Measurements from ENCODE around the gene BNIP2.

GRCh38 chr15:59636184-59636583 lies 52.9 kb downstream of the BNIP2 start:
- TF ChIP-seq SALL2 (CRISPR knock-in tag; IDR thresholded peaks at IDR 0.05) (no peak), BRD4 (CRISPR knock-in tag; IDR thresholded peaks at IDR 0.05) (no peak), MYC (CRISPR knock-in tag; IDR thresholded peaks at IDR 0.05; ENCODE audit: borderline replicate concordance) (no peak), POLR2A (IDR thresholded peaks at IDR 0.05; ENCODE audit: insufficient read depth in 1 of 2, low read depth in 2 of 2, low read length in 2 of 2) (no peak), HMG20B (CRISPR knock-in tag; conservative IDR thresholded peaks at IDR 0.05) (no peak), HNRNPK (IDR thresholded peaks at IDR 0.05; ENCODE audit: low read depth, low read length, poor library complexity, severe bottlenecking) (no peak), ZNF580 (CRISPR knock-in tag; IDR thresholded peaks at IDR 0.05; ENCODE audit: borderline replicate concordance, low read depth) (no peak), BHLHE40 (IDR thresholded peaks at IDR 0.05; ENCODE audit: low read length) (no peak), ZNF207 (IDR thresholded peaks at IDR 0.05; ENCODE audit: borderline replicate concordance) (no peak)
- TF ChIP-seq, protein P1, sequence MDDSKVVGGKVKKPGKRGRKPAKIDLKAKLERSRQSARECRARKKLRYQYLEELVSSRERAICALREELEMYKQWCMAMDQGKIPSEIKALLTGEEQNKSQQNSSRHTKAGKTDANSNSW (CRISPR knock-in tag; IDR thresholded peaks at IDR 0.05; ENCODE audit: borderline replicate concordance) = no peak
- TF ChIP-seq, protein P2, sequence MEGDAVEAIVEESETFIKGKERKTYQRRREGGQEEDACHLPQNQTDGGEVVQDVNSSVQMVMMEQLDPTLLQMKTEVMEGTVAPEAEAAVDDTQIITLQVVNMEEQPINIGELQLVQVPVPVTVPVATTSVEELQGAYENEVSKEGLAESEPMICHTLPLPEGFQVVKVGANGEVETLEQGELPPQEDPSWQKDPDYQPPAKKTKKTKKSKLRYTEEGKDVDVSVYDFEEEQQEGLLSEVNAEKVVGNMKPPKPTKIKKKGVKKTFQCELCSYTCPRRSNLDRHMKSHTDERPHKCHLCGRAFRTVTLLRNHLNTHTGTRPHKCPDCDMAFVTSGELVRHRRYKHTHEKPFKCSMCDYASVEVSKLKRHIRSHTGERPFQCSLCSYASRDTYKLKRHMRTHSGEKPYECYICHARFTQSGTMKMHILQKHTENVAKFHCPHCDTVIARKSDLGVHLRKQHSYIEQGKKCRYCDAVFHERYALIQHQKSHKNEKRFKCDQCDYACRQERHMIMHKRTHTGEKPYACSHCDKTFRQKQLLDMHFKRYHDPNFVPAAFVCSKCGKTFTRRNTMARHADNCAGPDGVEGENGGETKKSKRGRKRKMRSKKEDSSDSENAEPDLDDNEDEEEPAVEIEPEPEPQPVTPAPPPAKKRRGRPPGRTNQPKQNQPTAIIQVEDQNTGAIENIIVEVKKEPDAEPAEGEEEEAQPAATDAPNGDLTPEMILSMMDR (CRISPR knock-in tag; IDR thresholded peaks at IDR 0.05) = no peak
